Caco-2 (cell line): ENCODE results near the gene GSK3A. TPM values are rescaled to one million over a fixed set of nuclear protein-coding genes. Genes with fewer than 3 reads are reported as not detected.

Experiments
- BruUV-seq: library from RNA; stranded (reverse); fragments of 400-500 nt; replicated peaks from 2 replicates; lab custom pipeline; 2021; lab: Mats Ljungman, UMichigan
- CTCF ChIA-PET: fragments of 300-600 bp; sonication (Branson Sonifier 250); formaldehyde crosslinking; loops from one replicate; lab custom pipeline; 2022; ENCODE audit warnings: antibody characterized with exemption; lab: Charles Lee
- POLR2A ChIA-PET: fragments of 300-600 bp; sonication (Branson Sonifier 250); formaldehyde crosslinking; loops from one replicate; lab custom pipeline; 2022; ENCODE audit warnings: antibody characterized with exemption; lab: Charles Lee
- DNase-seq, 2 experiments: peaks; one replicate each; pipeline versions ENCODE4 v3.0.0 to v3.0.0-alpha.2; 2020 to 2022
- H3K27me3 ChIP-seq: replicated peaks from 2 replicates; pipeline ENCODE4 v1.6.0; 2011; ENCODE audit warnings: low read length; ENCODE audit not compliant: control insufficient read depth, insufficient read depth
- H3K36me3 ChIP-seq: 2 replicates; pipeline ENCODE4 v1.5.1; 2011; ENCODE audit warnings: low read length; ENCODE audit not compliant: control insufficient read depth, insufficient read depth
- H3K4me1 ChIP-seq: fragments of 250-450 bp; sonication (Bioruptor Pico); 2 replicates; pipeline ENCODE4 v1.5.1; 2020; ENCODE audit warnings: mild to moderate bottlenecking
- H3K4me3 ChIP-seq: 2 replicates; pipeline ENCODE4 v1.5.1; 2011; ENCODE audit warnings: low read depth, mild to moderate bottlenecking, control low read depth, low read length
- H3K9me3 ChIP-seq: fragments of 250-450 bp; sonication (Bioruptor Pico); 2 replicates; pipeline ENCODE4 v1.5.1; 2020; ENCODE audit warnings: mild to moderate bottlenecking, moderate library complexity
- H3K27ac Mint-ChIP-seq: one replicate; pipeline ENCODE4 v1.8.0; 2022; ENCODE audit warnings: mixed read lengths; ENCODE audit not compliant: unreplicated experiment
- H3K27me3 Mint-ChIP-seq: one replicate; pipeline ENCODE4 v1.8.0; 2022; ENCODE audit warnings: mixed read lengths; ENCODE audit not compliant: insufficient read depth, unreplicated experiment
- H3K36me3 Mint-ChIP-seq: one replicate; pipeline ENCODE4 v1.8.0; 2022; ENCODE audit warnings: mild to moderate bottlenecking, mixed read lengths; ENCODE audit not compliant: insufficient read depth, unreplicated experiment
- H3K4me1 Mint-ChIP-seq: one replicate; pipeline ENCODE4 v1.8.0; 2022; ENCODE audit warnings: low read depth, mixed read lengths; ENCODE audit not compliant: unreplicated experiment
- H3K4me3 Mint-ChIP-seq: one replicate; pipeline ENCODE4 v1.8.0; 2022; ENCODE audit warnings: mild to moderate bottlenecking, moderate library complexity, mixed read lengths; ENCODE audit not compliant: unreplicated experiment
- H3K9me3 Mint-ChIP-seq: one replicate; pipeline ENCODE4 v1.8.0; 2022; ENCODE audit warnings: mixed read lengths; ENCODE audit not compliant: unreplicated experiment
- intact Hi-C: fragments of 100-400 bp; cut with micrococcal nuclease; formaldehyde crosslinking; loops from one replicate; pipeline ENCODE4 v1.10.0; 2022; ENCODE audit not compliant: unreplicated experiment
- total RNA-seq: library from RNA; stranded (reverse); gene quantifications from 2 replicates; pipeline ENCODE4 v1.2.3, GENCODE V29; 2022
- TF ChIP-seq, protein P1 (sequence below), 2 experiments: fragments of 200-600 bp in 1 of 2; IDR thresholded peaks; 1 replicate in 1 of 2; 2 replicates in 1 of 2; pipeline versions ENCODE4 v1.5.1 to v1.8.0; 2011 to 2022; ENCODE audit warnings: antibody characterized with exemption in 1 of 2, control low read depth in 1 of 2, inconsistent platforms in 1 of 2, low read depth in 1 of 2, low read length in 1 of 2, mild to moderate bottlenecking in 1 of 2, moderate library complexity in 1 of 2; ENCODE audit not compliant: insufficient read depth in 1 of 2, severe bottlenecking in 1 of 2, unreplicated experiment in 1 of 2

The GSK3A gene
- total RNA-seq, 1 experiment from 2014 or later: 59.6 TPM

DNA sequence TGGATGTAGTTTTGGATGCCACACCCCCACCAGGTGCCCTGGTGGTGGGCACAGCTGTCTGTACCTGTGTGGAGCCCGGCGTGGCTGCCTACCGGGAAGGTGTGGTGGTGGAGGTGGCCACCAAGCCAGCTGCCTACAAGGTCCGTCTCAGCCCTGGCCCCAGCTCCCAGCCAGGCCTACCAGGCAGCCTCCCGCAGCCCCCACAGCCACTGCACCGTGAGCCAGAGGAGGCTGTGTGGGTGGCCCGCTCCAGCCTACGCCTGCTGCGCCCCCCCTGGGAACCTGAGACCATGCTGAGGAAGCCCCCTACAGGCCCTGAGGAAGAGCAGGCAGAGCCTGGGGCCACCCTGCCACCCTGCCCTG lies 30.1 kb upstream of the GSK3A start:
- Mint-ChIP-seq H3K27me3 (no peaks in the 10 kb centered on the region), H3K4me3 (no peak overlapping the region), H3K36me3 (peaks cover 11% of the 10 kb centered on the region), H3K27ac (no peak overlapping the region), H3K4me1 (no peaks in the 10 kb centered on the region), H3K9me3 (no peaks in the 10 kb centered on the region)
- peaks cover 10% of the 10 kb centered on the region; the same call in 1 of the 2 replicates for H3K4me1 ChIP-seq
- DNase-seq: no peak
- no peaks in the 10 kb centered on the region for H3K36me3 ChIP-seq
- CTCF ChIA-PET: no interaction called here
- no peak overlapping the region for H3K4me3 ChIP-seq
- no peaks in the 10 kb centered on the region for H3K27me3 ChIP-seq
- POLR2A ChIA-PET: no interaction called here
- TF ChIP-seq, protein P1, sequence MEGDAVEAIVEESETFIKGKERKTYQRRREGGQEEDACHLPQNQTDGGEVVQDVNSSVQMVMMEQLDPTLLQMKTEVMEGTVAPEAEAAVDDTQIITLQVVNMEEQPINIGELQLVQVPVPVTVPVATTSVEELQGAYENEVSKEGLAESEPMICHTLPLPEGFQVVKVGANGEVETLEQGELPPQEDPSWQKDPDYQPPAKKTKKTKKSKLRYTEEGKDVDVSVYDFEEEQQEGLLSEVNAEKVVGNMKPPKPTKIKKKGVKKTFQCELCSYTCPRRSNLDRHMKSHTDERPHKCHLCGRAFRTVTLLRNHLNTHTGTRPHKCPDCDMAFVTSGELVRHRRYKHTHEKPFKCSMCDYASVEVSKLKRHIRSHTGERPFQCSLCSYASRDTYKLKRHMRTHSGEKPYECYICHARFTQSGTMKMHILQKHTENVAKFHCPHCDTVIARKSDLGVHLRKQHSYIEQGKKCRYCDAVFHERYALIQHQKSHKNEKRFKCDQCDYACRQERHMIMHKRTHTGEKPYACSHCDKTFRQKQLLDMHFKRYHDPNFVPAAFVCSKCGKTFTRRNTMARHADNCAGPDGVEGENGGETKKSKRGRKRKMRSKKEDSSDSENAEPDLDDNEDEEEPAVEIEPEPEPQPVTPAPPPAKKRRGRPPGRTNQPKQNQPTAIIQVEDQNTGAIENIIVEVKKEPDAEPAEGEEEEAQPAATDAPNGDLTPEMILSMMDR (IDR thresholded peaks at IDR 0.05; ENCODE audit: insufficient read depth in 1 of 2, low read depth in 1 of 2, low read length in 1 of 2, severe bottlenecking in 1 of 2, unreplicated experiment in 1 of 2): no peak
- no TSS peak for BruUV-seq
- no peaks in the 10 kb centered on the region for H3K9me3 ChIP-seq
- intact Hi-C loops: no loop called here

DNA sequence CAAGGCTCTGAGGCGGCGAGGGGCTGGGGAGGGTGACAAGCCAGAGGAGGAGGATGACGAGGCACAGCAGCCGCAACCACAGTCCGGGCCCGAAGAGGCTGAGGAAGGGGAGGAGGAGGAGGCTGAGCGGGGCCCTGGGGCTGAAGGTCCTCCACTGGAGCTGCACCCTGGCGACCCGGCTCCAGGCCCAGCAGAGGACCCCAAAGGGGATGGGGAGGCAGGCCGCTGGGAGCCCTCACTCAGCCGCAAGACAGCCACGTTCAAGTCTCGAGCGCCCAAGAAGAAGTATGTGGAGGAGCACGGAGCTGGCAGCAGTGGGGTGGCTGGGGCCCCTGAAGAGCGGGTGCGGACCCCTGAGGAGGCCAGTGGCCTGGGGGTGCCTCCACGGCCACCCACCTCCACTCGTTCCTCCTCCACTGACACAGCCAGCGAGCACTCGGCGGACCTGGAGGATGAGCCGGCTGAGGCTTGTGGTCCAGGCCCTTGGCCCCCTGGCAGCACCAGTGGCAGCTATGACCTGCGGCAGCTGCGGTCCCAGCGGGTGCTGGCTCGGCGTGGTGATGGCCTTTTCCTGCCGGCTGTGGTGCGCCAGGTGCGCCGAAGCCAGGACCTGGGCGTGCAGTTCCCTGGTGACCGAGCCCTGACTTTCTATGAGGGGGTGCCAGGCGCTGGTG lies 29.6 kb upstream of the GSK3A start:
- no peak overlapping the region for H3K27ac Mint-ChIP-seq
- H3K4me3 Mint-ChIP-seq: no peak overlapping the region
- H3K9me3 Mint-ChIP-seq: no peaks in the 10 kb centered on the region
- no peaks in the 10 kb centered on the region for H3K4me1 Mint-ChIP-seq
- no TSS peak for BruUV-seq
- ChIA-PET POLR2A (no interaction called here), CTCF (interaction anchor here (0.6 kb wide), 1 partner anchor 396 kb away, joined by 3 read pairs; no protein-coding TSS in a partner anchor)
- no peaks in the 10 kb centered on the region for H3K9me3 ChIP-seq
- H3K27me3 Mint-ChIP-seq: no peaks in the 10 kb centered on the region
- peaks cover 11% of the 10 kb centered on the region for H3K36me3 Mint-ChIP-seq
- H3K27me3 ChIP-seq: no peaks in the 10 kb centered on the region
- H3K4me3 ChIP-seq: no peak overlapping the region
- TF ChIP-seq, protein P1 (IDR thresholded peaks at IDR 0.05; ENCODE audit: insufficient read depth in 1 of 2, low read depth in 1 of 2, low read length in 1 of 2, severe bottlenecking in 1 of 2, unreplicated experiment in 1 of 2): no peak
- H3K4me1 ChIP-seq: peaks cover 10% of the 10 kb centered on the region; the same call in 1 of the 2 replicates
- H3K36me3 ChIP-seq: no peaks in the 10 kb centered on the region
- DNase-seq: no peak
- intact Hi-C loops: no loop called here

DNA sequence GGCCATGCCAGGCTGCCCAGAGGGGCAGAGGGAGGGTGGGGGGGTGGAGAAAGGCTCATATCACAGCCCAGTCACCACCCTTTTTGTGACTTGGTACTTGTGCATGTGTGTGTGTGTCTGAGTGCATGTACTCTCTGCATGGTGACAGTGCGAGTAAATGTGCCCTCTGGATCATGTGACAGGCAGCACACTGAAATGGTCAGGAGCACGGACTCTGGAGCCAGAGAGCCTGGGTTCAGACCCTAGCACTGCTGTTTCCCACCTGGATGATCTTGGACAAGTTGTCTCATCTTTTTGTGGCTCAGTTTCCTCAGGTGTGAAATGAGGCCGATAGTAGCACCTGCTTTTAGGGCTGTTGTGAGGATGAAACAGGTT lies 28.6 kb upstream of the GSK3A start:
- no peak for DNase-seq
- TF ChIP-seq, protein P1 (IDR thresholded peaks at IDR 0.05; ENCODE audit: insufficient read depth in 1 of 2, low read depth in 1 of 2, low read length in 1 of 2, severe bottlenecking in 1 of 2, unreplicated experiment in 1 of 2): no peak
- Histone ChIP-seq H3K9me3 (no peaks in the 10 kb centered on the region), H3K27me3 (no peaks in the 10 kb centered on the region), H3K4me3 (no peak overlapping the region), H3K4me1 (peaks cover 10% of the 10 kb centered on the region; the same call in 1 of the 2 replicates), H3K36me3 (no peaks in the 10 kb centered on the region)
- H3K4me3 Mint-ChIP-seq: no peak overlapping the region
- no peaks in the 10 kb centered on the region for H3K9me3 Mint-ChIP-seq
- H3K4me1 Mint-ChIP-seq: no peaks in the 10 kb centered on the region
- H3K36me3 Mint-ChIP-seq: peaks cover 11% of the 10 kb centered on the region
- CTCF ChIA-PET: no interaction called here
- no peak overlapping the region for H3K27ac Mint-ChIP-seq
- BruUV-seq: no TSS peak
- intact Hi-C loops: no loop called here
- POLR2A ChIA-PET: no interaction called here
- H3K27me3 Mint-ChIP-seq: no peaks in the 10 kb centered on the region
